GM23338 (cell line): ENCODE data around the gene EEF2.

Source experiments
- EZH2 ChIP-seq: fragments of 200-600 bp; sonication (generic); IDR thresholded peaks from one replicate; pipeline ENCODE4 v1.8.0; 2017; ENCODE audit warnings: antibody characterized with exemption, mild to moderate bottlenecking, low read depth; ENCODE audit not compliant: unreplicated experiment
- EZH2phosphoT487 ChIP-seq: fragments of 200-600 bp; sonication (generic); IDR thresholded peaks from one replicate; pipeline ENCODE4 v1.8.1; 2018; ENCODE audit warnings: antibody characterized with exemption; ENCODE audit not compliant: unreplicated experiment
- TF ChIP-seq, protein P1 (sequence below), 2 experiments: fragments of 200-600 bp in 1 of 2; sonication (generic) in 1 of 2; conservative IDR thresholded peaks; 2 replicates each; pipeline versions ENCODE4 v1.5.1 to v1.6.1; 2016 to 2017; ENCODE audit warnings: antibody characterized with exemption in 2 of 2, low read depth in 2 of 2, mild to moderate bottlenecking in 2 of 2, moderate library complexity in 1 of 2
- TF ChIP-seq, protein P2 (sequence below): IDR thresholded peaks from one replicate; pipeline ENCODE4 v1.6.1; 2018; ENCODE audit warnings: antibody characterized with exemption; ENCODE audit not compliant: unreplicated experiment

DNA sequence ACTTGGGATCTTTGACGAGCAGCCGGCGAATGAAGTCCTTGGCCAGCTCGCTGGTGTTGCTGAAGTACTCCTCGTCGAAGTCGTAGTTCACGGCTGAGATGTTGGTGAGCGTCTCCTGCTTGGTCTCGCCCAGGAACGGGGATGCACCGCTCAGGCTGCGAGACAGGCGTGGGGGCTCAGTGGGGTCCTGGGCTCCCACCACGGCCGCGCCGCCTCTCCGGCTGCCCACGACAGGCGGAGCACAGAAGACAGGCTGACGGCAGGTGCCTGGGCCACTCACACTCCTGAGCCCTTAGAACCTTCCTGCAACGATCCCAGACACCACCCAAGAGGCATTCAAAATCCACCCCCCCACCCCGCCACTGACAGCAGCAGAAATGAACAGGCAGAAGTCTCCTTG is 24.3 kb downstream of the EEF2 start:
- no peak for TF ChIP-seq EZH2
- TF ChIP-seq, protein P1, sequence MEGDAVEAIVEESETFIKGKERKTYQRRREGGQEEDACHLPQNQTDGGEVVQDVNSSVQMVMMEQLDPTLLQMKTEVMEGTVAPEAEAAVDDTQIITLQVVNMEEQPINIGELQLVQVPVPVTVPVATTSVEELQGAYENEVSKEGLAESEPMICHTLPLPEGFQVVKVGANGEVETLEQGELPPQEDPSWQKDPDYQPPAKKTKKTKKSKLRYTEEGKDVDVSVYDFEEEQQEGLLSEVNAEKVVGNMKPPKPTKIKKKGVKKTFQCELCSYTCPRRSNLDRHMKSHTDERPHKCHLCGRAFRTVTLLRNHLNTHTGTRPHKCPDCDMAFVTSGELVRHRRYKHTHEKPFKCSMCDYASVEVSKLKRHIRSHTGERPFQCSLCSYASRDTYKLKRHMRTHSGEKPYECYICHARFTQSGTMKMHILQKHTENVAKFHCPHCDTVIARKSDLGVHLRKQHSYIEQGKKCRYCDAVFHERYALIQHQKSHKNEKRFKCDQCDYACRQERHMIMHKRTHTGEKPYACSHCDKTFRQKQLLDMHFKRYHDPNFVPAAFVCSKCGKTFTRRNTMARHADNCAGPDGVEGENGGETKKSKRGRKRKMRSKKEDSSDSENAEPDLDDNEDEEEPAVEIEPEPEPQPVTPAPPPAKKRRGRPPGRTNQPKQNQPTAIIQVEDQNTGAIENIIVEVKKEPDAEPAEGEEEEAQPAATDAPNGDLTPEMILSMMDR (conservative IDR thresholded peaks at IDR 0.05; ENCODE audit: low read depth in 2 of 2) = no peak
- TF ChIP-seq EZH2phosphoT487 = no peak
- TF ChIP-seq, protein P2, sequence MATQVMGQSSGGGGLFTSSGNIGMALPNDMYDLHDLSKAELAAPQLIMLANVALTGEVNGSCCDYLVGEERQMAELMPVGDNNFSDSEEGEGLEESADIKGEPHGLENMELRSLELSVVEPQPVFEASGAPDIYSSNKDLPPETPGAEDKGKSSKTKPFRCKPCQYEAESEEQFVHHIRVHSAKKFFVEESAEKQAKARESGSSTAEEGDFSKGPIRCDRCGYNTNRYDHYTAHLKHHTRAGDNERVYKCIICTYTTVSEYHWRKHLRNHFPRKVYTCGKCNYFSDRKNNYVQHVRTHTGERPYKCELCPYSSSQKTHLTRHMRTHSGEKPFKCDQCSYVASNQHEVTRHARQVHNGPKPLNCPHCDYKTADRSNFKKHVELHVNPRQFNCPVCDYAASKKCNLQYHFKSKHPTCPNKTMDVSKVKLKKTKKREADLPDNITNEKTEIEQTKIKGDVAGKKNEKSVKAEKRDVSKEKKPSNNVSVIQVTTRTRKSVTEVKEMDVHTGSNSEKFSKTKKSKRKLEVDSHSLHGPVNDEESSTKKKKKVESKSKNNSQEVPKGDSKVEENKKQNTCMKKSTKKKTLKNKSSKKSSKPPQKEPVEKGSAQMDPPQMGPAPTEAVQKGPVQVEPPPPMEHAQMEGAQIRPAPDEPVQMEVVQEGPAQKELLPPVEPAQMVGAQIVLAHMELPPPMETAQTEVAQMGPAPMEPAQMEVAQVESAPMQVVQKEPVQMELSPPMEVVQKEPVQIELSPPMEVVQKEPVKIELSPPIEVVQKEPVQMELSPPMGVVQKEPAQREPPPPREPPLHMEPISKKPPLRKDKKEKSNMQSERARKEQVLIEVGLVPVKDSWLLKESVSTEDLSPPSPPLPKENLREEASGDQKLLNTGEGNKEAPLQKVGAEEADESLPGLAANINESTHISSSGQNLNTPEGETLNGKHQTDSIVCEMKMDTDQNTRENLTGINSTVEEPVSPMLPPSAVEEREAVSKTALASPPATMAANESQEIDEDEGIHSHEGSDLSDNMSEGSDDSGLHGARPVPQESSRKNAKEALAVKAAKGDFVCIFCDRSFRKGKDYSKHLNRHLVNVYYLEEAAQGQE = no peak
